H1 (cell line): Measurements from ENCODE around the gene HDAC6. TPM values are rescaled to one million over a fixed set of nuclear protein-coding genes. Genes with fewer than 3 reads are reported as not detected.

ENCODE experiments used
- CTCF ChIA-PET: fragments of 300-600 bp; sonication (Branson Sonifier 250); formaldehyde crosslinking; loops from one replicate; lab custom pipeline; 2021; ENCODE audit not compliant: partially characterized antibody; lab: Charles Lee
- POLR2A ChIA-PET: fragments of 300-600 bp; sonication (Branson Sonifier 250); formaldehyde crosslinking; loops from one replicate; lab custom pipeline; 2021; ENCODE audit warnings: inconsistent platforms; ENCODE audit not compliant: partially characterized antibody; lab: Charles Lee
- DNase-seq, 2 experiments: peaks; one replicate each; pipeline versions ENCODE4 v3.0.0 to v3.0.0-alpha.2; 2010 to 2022; ENCODE audit warnings: low spot score in 2 of 2, low read depth in 1 of 2, mixed read lengths in 1 of 2
- FAIRE-seq: peaks from 2 replicates; lab custom pipeline; 2011; peaks lifted over from hg19 to GRCh38; lab: Jason Lieb, UNC
- H2AFZ ChIP-seq: 2 replicates; pipeline ENCODE4 v1.8.1; 2012; ENCODE audit warnings: low read length, inconsistent platforms
- H2AK5ac ChIP-seq: 2 replicates; pipeline ENCODE4 v1.6.1; 2013; ENCODE audit warnings: low read depth, low read length
- H2BK120ac ChIP-seq: replicated peaks from 2 replicates; pipeline ENCODE3; 2013; ENCODE audit warnings: low read depth, low read length, inconsistent platforms
- H2BK12ac ChIP-seq: 2 replicates; pipeline ENCODE4 v1.6.1; 2013; ENCODE audit warnings: low read depth, low read length
- H2BK15ac ChIP-seq: 2 replicates; pipeline ENCODE4 v1.6.1; 2013; ENCODE audit warnings: low read length
- H2BK20ac ChIP-seq: 2 replicates; pipeline ENCODE4 v1.6.1; 2013; ENCODE audit warnings: low read length
- H2BK5ac ChIP-seq: 2 replicates; pipeline ENCODE4 v1.6.1; 2013; ENCODE audit warnings: low read depth, low read length
- H3K14ac ChIP-seq: 2 replicates; pipeline ENCODE4 v1.6.1; 2013; ENCODE audit warnings: inconsistent platforms; ENCODE audit not compliant: insufficient read length
- H3K18ac ChIP-seq: 2 replicates; pipeline ENCODE4 v1.6.1; 2013; ENCODE audit warnings: low read length; ENCODE audit errors: extremely low read depth
- H3K23ac ChIP-seq: 2 replicates; pipeline ENCODE4 v1.6.1; 2013; ENCODE audit warnings: inconsistent platforms; ENCODE audit not compliant: insufficient read length
- H3K23me2 ChIP-seq: 2 replicates; pipeline ENCODE4 v1.6.1; 2013; ENCODE audit warnings: low read depth, low read length
- H3K27ac ChIP-seq: 2 replicates; pipeline ENCODE4 v1.6.1; 2011; ENCODE audit warnings: low read depth, low read length, inconsistent platforms
- H3K27me3 ChIP-seq, 4 experiments: replicated peaks in 1 of 4; 1 replicate in 1 of 4; 2 replicates in 3 of 4; pipeline versions ENCODE4 v1.6.1 to v1.8.1; 2011 to 2013; ENCODE audit warnings: low read length in 3 of 4, mild to moderate bottlenecking in 3 of 4, inconsistent platforms in 2 of 4, mixed read lengths in 2 of 4, moderate library complexity in 1 of 4; ENCODE audit not compliant: control insufficient read depth in 3 of 4, insufficient read depth in 3 of 4; ENCODE audit errors: extremely low read depth in 1 of 4
- H3K36me3 ChIP-seq, 4 experiments: 2 replicates each; pipeline versions ENCODE4 v1.6.1 to v1.8.1; 2011 to 2013; ENCODE audit warnings: mild to moderate bottlenecking in 4 of 4, low read length in 3 of 4, moderate library complexity in 2 of 4, control low read depth in 1 of 4, inconsistent platforms in 1 of 4; ENCODE audit not compliant: insufficient read depth in 4 of 4, control insufficient read depth in 2 of 4
- H3K4ac ChIP-seq: replicated peaks from 2 replicates; pipeline ENCODE3; 2013; ENCODE audit warnings: low read length, low read depth, mixed read lengths, inconsistent platforms; ENCODE audit not compliant: insufficient read length
- H3K4me1 ChIP-seq, 4 experiments: replicated peaks in 1 of 4; 1 replicate in 1 of 4; 2 replicates in 3 of 4; pipeline versions ENCODE4 v1.6.1 to v1.8.1; 2011 to 2013; ENCODE audit warnings: low read length in 3 of 4, inconsistent platforms in 2 of 4, mixed read lengths in 1 of 4; ENCODE audit not compliant: insufficient read depth in 4 of 4, control insufficient read depth in 3 of 4
- H3K4me2 ChIP-seq, 2 experiments: 2 replicates each; pipeline versions ENCODE4 v1.6.1 to v1.8.1; 2011 to 2013; ENCODE audit warnings: low read depth in 2 of 2, low read length in 2 of 2, control low read depth in 1 of 2, inconsistent platforms in 1 of 2, mild to moderate bottlenecking in 1 of 2; ENCODE audit not compliant: insufficient read depth in 1 of 2
- H3K4me3 ChIP-seq, 4 experiments: fragments of 200-600, 300-600 bp in 1 of 4; sonication (generic), shearing (Covaris generic), sonication (Bioruptor Twin) in 1 of 4; 2 replicates each; pipeline versions ENCODE4 v1.5.1 to v1.8.1; 2011 to 2016; ENCODE audit warnings: low read length in 4 of 4, low read depth in 3 of 4, control low read depth in 2 of 4, inconsistent platforms in 2 of 4, mild to moderate bottlenecking in 2 of 4, mixed read lengths in 1 of 4, moderate library complexity in 1 of 4; ENCODE audit not compliant: insufficient read depth in 2 of 4; ENCODE audit errors: extremely low read depth in 1 of 4
- H3K56ac ChIP-seq: replicated peaks from 2 replicates; pipeline ENCODE3; 2013; ENCODE audit warnings: low read depth, mild to moderate bottlenecking, mixed read lengths, low read length, inconsistent platforms; ENCODE audit not compliant: insufficient read length
- H3K79me1 ChIP-seq: 2 replicates; pipeline ENCODE4 v1.6.1; 2013; ENCODE audit warnings: low read depth, low read length, control low read depth
- H3K79me2 ChIP-seq, 2 experiments: 2 replicates each; pipeline versions ENCODE4 v1.6.1 to v1.8.1; 2012 to 2013; ENCODE audit warnings: low read length in 2 of 2, mild to moderate bottlenecking in 2 of 2, inconsistent platforms in 1 of 2; ENCODE audit not compliant: insufficient read depth in 2 of 2, control insufficient read depth in 1 of 2
- H3K9ac ChIP-seq, 4 experiments: replicated peaks in 1 of 4; 1 replicate in 1 of 4; 2 replicates in 3 of 4; pipeline versions ENCODE4 v1.6.1 to v1.8.1; 2011 to 2013; ENCODE audit warnings: low read depth in 3 of 4, low read length in 3 of 4, control low read depth in 2 of 4, mild to moderate bottlenecking in 2 of 4, moderate library complexity in 2 of 4, inconsistent platforms in 1 of 4; ENCODE audit errors: extremely low read depth in 1 of 4
- H3K9me3 ChIP-seq, 2 experiments: 2 replicates each; pipeline versions ENCODE4 v1.6.1 to v1.8.1; 2012 to 2013; ENCODE audit warnings: mild to moderate bottlenecking in 2 of 2, moderate library complexity in 2 of 2, control low read depth in 1 of 2, inconsistent platforms in 1 of 2, low read depth in 1 of 2, low read length in 1 of 2, mixed read lengths in 1 of 2; ENCODE audit not compliant: insufficient read depth in 2 of 2
- H4K20me1 ChIP-seq, 2 experiments: replicated peaks in 1 of 2; 2 replicates each; pipeline versions ENCODE3 to v1.8.1; 2011 to 2013; ENCODE audit warnings: inconsistent platforms in 2 of 2, low read length in 2 of 2, mild to moderate bottlenecking in 1 of 2; ENCODE audit not compliant: insufficient read depth in 2 of 2, control insufficient read depth in 1 of 2
- H4K5ac ChIP-seq: 2 replicates; pipeline ENCODE4 v1.6.1; 2013; ENCODE audit warnings: low read length, low read depth, mixed read lengths, inconsistent platforms; ENCODE audit not compliant: insufficient read length
- H4K8ac ChIP-seq: 2 replicates; pipeline ENCODE4 v1.8.0; 2013; ENCODE audit warnings: mild to moderate bottlenecking, moderate library complexity, low read length, inconsistent platforms; ENCODE audit not compliant: insufficient read depth; ENCODE audit errors: extremely low read depth
- H4K91ac ChIP-seq: replicated peaks from 2 replicates; pipeline ENCODE3; 2013; ENCODE audit warnings: low read length, mixed read lengths, inconsistent platforms; ENCODE audit not compliant: insufficient read length
- CTCF ChIP-seq, 3 experiments: IDR thresholded peaks; 1 replicate in 2 of 3; 2 replicates in 1 of 3; pipeline versions ENCODE4 v1.5.1 to v1.6.1; 2011; ENCODE audit warnings: low read length in 3 of 3, mild to moderate bottlenecking in 3 of 3, inconsistent platforms in 2 of 3, low read depth in 1 of 3, moderate library complexity in 1 of 3; ENCODE audit not compliant: insufficient read depth in 1 of 3; ENCODE audit errors: control extremely low read depth in 1 of 3
- EZH2 ChIP-seq: fragments of 200-600 bp; sonication (generic); IDR thresholded peaks from 2 replicates; pipeline ENCODE4 v1.7.1; 2012; ENCODE audit warnings: low read depth, mild to moderate bottlenecking, moderate library complexity, low read length, inconsistent platforms; ENCODE audit not compliant: severe bottlenecking
- GTF2F1 ChIP-seq: IDR thresholded peaks from 2 replicates; pipeline ENCODE4 v1.6.1; 2012; ENCODE audit warnings: low read depth, low read length, improper control_type of control experiment, borderline replicate concordance
- RFX5 ChIP-seq: IDR thresholded peaks from 2 replicates; pipeline ENCODE4 v1.6.1; 2011; ENCODE audit warnings: low read depth, low read length, improper control_type of control experiment, borderline replicate concordance
- YY1 ChIP-seq: IDR thresholded peaks from 2 replicates; pipeline ENCODE4 v1.6.1; 2011; ENCODE audit warnings: low read depth, mild to moderate bottlenecking, low read length
- WGBS, 2 experiments: shearing (Covaris generic) in 1 of 2; methylation state at CpG; one replicate each; pipeline versions ENCODE4 v1.1.6 to v1.1.7; 2013 to 2015; ENCODE audit warnings: low lambda C conversion rate in 2 of 2, mixed read lengths in 2 of 2, inconsistent platforms in 1 of 2, low coverage in 1 of 2, missing lambda C conversion rate in 1 of 2; ENCODE audit not compliant: insufficient replicate concordance in 2 of 2, insufficient coverage in 1 of 2, insufficient read length in 1 of 2; ENCODE audit errors: extremely low coverage in 1 of 2, missing lambda C conversion rate in 1 of 2; 5-methylcytosine and 5-hydroxymethylcytosine counted together
- polyA plus RNA-seq, 7 experiments: library from polyadenylated mRNA; depleted of rRNA in 3 of 7; stranded (reverse) in 5 of 7; unstranded in 2 of 7; fragments of >200 nt in 5 of 7; fragments of 200-250 nt in 2 of 7; gene quantifications; 1 replicate in 5 of 7; 2 replicates in 1 of 7; 4 replicates in 1 of 7; pipeline versions ENCODE4 v1.2.1 to v1.2.3, GENCODE V29; 2011 to 2013; ENCODE audit warnings: missing spikeins in 2 of 7, mixed read lengths in 2 of 7
- total RNA-seq: library from RNA; stranded (reverse); fragmentation: NEBNext Ultra II Directional; extraction: Animal tissue kit (Norgen Biotek cat#: 25700); gene quantifications from 2 replicates; pipeline ENCODE4 v1.2.1, GENCODE V29; 2021

The HDAC6 gene
- total and polyA plus RNA-seq, 2 of the 8 experiments (the other 6 are each of a cell fraction or from before 2014, with no cell fraction given), result 34.0 to 51.8 TPM

- Histone ChIP-seq H2BK20ac (no peak overlapping the region), H3K36me3 (peaks cover 0 to 6% (median 2%) of the 10 kb centered on the region in 4 experiments; a peak in 2 of 8 replicates), H3K4me1 (no peaks in the 10 kb centered on the region), H2BK15ac (no peak overlapping the region), H3K56ac (no peak overlapping the region), H2AFZ (no peak overlapping the region), H4K20me1 (peaks cover 0 to 2% of the 10 kb centered on the region in 2 experiments), H2BK120ac (no peak overlapping the region), H3K14ac (no peak overlapping the region), H3K79me2 (no peaks in the 10 kb centered on the region), H2BK12ac (no peak overlapping the region), H3K4ac (no peak overlapping the region), H3K27me3 (no peaks in the 10 kb centered on the region), H2AK5ac (no peak overlapping the region), H3K18ac (no peak overlapping the region), H3K4me3 (no peak overlapping the region), H3K4me2 (no peak overlapping the region), H2BK5ac (no peak overlapping the region), H3K23ac (no peak overlapping the region), H3K23me2 (no peaks in the 10 kb centered on the region), H3K79me1 (no peaks in the 10 kb centered on the region), H3K9me3 (no peaks in the 10 kb centered on the region), H4K8ac (no peak overlapping the region), H3K27ac (no peak overlapping the region), H3K9ac (no peak overlapping the region), H4K91ac (no peak overlapping the region), H4K5ac (no peak overlapping the region)
- no peak for DNase-seq
- ChIA-PET CTCF (no interaction called here), POLR2A (interaction anchor here (1.9 kb wide), 1 partner anchor 17 kb away, joined by 4 read pairs; the partner anchor contains the start of gene HDAC6)
- 91% methylated on average over 13 of the region's 16 CpGs; no CpG with 5 or more reads in 1 of the 2 experiments for WGBS, 2 experiments
- no peak for FAIRE-seq
- TF ChIP-seq GTF2F1 (no peak), CTCF (IDR thresholded peaks at IDR 0.05; ENCODE audit: control extremely low read depth in 1 of 3, insufficient read depth in 1 of 3, low read depth in 1 of 3, low read length in 3 of 3) (no peak), RFX5 (no peak), YY1 (no peak), EZH2 (no peak)
Observed at GRCh38 chrX:48818098-48818497, 16.2 kb downstream of the HDAC6 start.
